ENCODE data around the gene ATP2B3.
A peak's percentile ranks its signal among the peaks of the same experiment; 100 is the strongest.
"Not testable (repeated sequence)": the region's sequence is repeated elsewhere in the genome, so short reads cannot be mapped to it uniquely, and the experiment has no call there.

Gene ATP2B3

GRCh38 chrX:153598541-153599191 is 81.2 kb downstream of the ATP2B3 start, which contains the start of gene CCNQ:
CCNQ (minus strand) TSS chrX:153599139; CDS start chrX:153599073, 66 bp downstream.
- peak; percentile 27 for DNase-seq

GRCh38 chrX:153599192-153600031 is 82.0 kb downstream of the ATP2B3 start:
- DNase-seq: peak; percentile 85

- no peak for DNase-seq
Observed at GRCh38 chrX:153600032-153600373, 82.6 kb downstream of the ATP2B3 start.

DNA sequence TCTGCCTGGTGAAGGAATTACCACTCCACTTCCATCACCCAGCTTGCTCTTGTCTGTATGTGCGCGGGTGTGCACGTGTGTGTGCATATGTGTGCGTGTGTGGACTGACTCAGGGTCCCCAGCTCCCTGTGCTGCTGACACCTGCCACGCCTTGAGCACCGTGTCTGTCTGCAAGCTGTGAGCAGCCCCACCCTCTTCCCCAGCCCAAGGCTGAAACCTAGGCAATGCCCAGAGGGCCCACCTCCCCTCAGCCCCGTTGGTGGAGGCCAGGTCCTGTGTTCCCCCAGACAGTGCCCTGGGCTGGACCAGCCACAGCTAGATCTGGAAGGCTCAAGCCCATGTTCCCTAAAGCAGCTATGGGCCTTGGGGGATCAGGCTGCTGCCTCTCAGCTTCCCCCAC is 83.5 kb downstream of the ATP2B3 start:
- DNase-seq: no peak

GRCh38 chrX:153601511-153602110 is 84.2 kb downstream of the ATP2B3 start:
- DNase-seq: no peak

GRCh38 chrX:153602601-153603000 is 85.2 kb downstream of the ATP2B3 start:
- no peak for DNase-seq

- DNase-seq: no peak
Observed at GRCh38 chrX:153603131-153603656, 85.8 kb downstream of the ATP2B3 start.

DNA sequence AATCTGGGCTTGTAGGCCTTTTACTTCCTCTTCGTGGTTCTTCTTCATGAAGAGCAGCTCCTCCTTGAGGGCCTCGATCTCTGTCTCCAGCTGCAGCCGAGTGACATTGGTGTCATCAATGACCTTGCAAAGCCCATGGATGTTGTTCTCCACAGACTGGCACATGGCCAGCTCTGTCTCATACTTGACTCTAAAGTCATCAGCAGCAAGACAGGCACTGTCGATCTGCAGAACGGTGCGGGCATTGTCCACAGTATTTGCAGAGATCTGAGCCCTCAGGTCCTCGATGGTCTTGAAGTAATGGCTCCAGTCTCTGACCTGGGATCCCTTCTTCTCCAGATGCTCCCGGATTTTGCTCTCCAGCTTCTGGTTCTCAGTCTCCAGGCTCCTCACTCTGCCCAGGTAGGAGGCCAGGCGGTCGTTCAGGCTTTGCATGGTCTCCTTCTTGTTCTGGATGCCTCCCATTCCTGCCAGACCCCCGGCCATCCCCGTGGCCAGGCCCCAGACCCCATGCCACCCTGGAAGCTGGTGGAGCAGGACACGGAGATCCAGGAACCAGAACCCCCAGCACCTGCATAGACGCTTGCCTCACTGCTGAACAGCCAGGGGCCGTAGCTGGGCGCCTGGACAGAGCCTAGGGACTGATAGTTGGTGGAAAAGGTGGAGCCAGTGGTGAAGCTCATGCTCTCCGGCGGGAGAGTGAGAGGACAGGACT is 87.4 kb downstream of the ATP2B3 start:
- DNase-seq: not testable (repeated sequence)

- DNase-seq: no peak
Observed at GRCh38 chrX:153606503-153606902, 89.1 kb downstream of the ATP2B3 start.

DNA sequence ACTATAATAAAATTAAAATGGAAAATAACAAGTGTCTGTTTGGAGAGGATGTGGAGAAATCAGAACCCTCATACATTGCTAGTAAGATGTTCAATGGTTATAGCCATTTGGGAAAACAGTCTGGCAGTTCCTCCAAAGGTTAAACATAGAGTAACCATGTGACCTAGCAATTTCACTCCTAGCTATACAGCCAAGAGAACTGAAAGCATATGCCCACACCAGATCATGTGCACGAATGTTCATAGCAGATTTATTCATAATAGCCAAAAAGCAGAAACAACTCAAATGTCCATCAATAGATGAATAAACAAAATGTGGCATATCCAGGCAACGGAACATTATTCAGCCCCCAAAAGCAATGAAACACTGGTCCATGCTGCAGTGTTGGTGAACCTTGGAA is 90.9 kb downstream of the ATP2B3 start:
- no peak for DNase-seq

DNA sequence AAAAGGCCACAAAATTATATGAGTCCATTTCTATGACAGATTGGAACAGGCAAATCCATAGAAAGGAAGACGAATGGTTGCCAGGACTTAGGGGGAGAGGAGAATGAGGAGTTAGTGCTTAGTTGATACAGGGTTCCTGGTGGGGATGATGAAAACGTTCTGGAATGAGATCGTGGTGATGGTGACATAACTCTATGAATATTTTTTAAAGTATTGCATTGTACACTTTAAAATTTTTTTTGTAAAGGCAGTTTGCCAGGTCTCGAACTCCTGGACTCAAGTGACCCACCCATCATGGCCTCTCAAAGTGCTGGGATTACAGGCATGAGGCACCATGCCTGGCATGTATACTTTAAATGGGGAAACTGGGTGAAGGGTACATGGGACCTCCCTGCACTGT is 91.4 kb downstream of the ATP2B3 start:
- no peak for DNase-seq

DNA sequence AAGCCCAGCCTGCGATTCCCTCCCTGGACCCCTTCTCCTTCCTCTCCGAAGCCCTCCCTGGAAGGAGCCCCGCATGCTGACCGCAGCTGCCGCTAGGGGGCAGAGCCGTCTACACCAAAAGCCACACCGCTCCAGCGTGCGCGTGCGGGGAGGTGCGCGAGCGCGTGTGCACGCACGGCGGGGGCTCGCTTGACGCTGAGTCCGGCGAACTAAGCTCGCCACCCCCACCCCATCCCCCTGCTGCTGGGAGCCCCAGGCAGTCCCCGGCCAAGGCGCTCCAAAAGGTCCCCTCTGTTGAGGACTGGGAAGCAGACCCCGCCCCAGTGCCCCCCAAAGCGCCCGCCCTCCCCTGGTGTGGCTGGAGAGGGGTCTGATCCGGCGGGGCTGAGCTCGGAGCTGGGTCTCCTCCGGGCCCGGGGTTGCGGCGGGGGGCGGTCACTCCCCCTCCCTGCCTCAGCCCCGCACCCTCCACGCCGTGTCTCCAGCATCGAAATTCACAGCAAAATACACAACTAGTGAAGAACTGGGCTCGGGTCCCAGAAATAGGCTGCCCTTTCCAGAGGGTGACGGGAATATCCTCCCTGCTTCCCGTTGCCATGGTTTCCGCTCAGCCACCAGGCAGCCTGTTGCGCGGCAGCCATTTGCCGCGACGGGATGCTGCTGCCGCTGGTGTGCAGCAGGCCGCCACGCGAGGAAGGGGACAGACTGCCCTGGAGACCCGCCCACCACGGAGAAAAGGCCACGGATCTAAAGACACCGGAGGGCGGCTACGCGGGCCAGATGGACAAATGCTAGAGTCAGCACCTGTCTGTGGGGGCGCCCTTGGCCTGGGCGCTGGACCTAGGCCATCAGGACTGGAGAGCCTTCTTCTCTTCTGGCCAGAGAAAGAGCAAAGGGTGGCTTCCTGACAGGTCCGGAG is 92.7 kb downstream of the ATP2B3 start:
- peak; percentile 82 for DNase-seq

- no peak for DNase-seq
Observed at GRCh38 chrX:153610836-153611213, 93.4 kb downstream of the ATP2B3 start.

DNA sequence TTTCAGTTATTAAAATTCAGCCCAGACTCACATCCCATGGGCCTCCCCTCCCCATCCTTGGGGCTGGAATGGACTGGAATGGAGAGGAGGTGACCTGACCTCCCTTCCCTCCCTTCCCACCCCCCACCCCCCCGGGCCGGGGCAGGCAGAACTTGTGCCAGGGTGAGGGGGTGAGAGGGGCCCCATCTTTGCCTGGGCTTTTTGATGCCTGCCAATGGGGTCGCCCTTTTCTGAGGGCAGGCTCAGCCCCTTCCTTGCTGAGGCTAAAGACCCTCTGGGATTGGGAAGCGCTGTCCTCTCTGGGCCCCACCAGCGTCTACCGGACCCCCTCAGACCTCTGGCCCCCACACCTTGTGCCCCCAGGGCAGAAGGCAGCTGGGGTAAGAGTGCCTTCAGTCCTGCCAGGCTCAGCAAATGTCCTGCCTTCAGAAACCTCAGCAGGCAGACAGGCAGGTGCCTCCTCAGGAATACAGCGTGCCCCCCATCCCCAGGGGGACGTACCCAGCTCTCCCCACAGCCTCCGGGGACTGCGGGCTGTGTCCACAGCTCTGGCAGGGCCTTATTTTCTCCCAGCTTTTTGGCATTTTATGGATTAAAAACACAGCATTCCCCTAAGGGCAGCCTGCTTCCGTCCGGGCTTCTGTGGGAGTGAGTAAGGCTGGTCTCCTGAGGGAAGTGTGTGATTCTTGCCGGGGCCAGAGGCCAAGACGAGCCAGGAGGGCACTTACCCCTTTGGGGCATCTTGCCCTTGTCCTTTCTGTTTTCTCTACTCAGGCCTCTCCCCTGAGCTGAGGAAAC is 94.1 kb downstream of the ATP2B3 start:
- DNase-seq: no peak

DNA sequence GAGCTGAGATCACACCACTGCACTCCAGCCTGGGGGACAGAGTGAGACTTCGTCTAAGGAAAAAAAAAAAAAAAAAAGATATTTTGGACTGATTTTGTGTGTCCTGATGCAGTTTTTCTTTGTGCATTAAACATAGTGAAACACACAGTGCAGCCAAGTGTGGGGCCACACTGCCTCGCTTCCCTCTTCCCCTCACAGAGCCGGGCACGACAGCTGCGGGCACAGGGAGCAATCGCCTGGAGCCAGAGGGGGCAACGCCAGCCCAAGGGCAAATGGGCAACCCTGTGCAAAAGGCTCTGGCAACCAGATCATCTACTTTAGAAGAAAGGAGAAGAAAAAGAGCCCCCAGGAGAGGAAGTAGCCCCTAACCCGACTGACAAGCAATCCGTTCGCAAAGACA is 95.0 kb downstream of the ATP2B3 start:
- DNase-seq: no peak

GRCh38 chrX:153614818-153615217 is 97.4 kb downstream of the ATP2B3 start:
- no peak for DNase-seq

DNA sequence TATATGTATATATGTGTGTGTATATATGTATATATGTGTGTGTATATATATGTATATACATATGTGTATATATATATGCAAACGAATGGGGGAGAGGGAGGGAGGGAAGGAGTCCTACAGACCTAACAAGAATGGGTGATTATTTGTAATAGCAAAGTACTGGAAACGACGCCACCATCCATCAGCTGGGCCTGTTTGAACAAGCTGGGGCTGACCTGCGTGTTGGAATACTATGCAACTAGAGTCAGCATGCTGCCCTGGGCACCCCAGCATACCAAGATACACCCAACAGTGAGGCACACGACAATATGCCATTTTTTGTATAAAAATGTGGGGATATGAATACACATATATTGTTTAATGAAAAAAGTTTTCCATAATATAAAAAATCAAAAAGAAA is 103.1 kb downstream of the ATP2B3 start:
- no peak for DNase-seq

- no peak for DNase-seq
Observed at GRCh38 chrX:153621949-153622598, 104.6 kb downstream of the ATP2B3 start.

GRCh38 chrX:153622661-153623309 is 105.3 kb downstream of the ATP2B3 start:
- DNase-seq: no peak
